Omental fat pad (tissue), 4 donors: ENCODE data around the gene CCR6. TPM values are rescaled to one million over a fixed set of nuclear protein-coding genes. Genes with fewer than 3 reads are reported as not detected.

Experiments
- ATAC-seq: fragments of 150-250 bp; one replicate; pipeline ENCODE4 v1.9.1; 2016; ENCODE audit warnings: mild to moderate bottlenecking, moderate library complexity; ENCODE audit not compliant: low FRiP score
- DNase-seq: peaks from one replicate; pipeline ENCODE4 v3.0.0-alpha.2; 2019; ENCODE audit warnings: low spot score
- total RNA-seq, 4 donors: library from RNA; depleted of rRNA; stranded (reverse); fragments of >200 nt; gene quantifications; one replicate each; pipeline ENCODE4 v1.1.0, GENCODE V29; 2016
- TF ChIP-seq, protein P1 (sequence below), 3 donors: fragments of 450-650 bp; IDR thresholded peaks; one replicate each; pipeline ENCODE4 v1.5.1; 2016 to 2017; ENCODE audit warnings: antibody characterized with exemption in 3 of 3, mild to moderate bottlenecking in 3 of 3, moderate library complexity in 2 of 3

Gene CCR6
- total RNA-seq, 4 donors from 2014 or later, result 0.36 to 1.1 (median 1.1) TPM; not detected in 1

DNA sequence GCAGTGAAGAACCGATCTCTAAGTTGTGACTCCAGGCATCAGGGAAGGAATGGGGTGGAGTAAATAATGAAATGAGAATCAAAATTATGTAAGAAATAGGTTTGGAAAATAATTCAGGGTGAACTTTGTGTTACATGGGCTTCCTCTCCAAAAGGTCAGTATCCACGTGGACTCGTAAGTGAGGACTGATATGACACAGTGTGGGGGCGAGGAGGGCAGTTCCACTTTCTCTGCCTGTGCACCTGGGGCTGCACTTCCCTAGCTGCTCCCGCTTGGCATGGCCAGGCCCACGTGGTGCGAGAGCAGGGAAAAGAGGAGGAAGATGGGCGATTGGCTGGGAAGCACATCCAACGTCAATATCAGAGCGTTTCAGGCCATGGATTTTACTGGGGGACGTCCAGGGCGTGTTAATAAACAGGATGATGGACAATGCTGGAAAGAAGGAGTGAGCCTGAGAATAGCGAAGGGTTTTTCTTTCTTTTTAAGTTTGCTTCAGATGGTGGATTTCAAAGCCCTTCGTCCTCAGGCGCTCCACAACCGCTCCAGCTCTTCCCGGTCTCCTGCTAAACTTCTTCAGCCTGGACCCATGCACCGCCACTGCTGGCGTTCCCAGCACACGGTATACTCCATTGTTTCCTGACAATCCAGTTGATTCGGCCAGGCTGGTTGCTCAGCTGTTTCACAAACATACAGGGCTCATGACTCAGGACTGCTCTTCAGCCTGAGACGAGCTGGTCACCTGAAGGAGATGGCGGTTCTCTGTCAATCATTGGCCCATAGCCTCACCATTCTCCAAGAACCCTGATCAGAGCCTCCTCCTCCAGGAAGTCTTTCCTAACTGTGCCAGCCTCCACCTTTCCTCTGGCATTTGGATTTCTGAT, 11.8 kb downstream of the CCR6 start:
- DNase-seq (no peak), ATAC-seq (no peak)
- TF ChIP-seq, protein P1, sequence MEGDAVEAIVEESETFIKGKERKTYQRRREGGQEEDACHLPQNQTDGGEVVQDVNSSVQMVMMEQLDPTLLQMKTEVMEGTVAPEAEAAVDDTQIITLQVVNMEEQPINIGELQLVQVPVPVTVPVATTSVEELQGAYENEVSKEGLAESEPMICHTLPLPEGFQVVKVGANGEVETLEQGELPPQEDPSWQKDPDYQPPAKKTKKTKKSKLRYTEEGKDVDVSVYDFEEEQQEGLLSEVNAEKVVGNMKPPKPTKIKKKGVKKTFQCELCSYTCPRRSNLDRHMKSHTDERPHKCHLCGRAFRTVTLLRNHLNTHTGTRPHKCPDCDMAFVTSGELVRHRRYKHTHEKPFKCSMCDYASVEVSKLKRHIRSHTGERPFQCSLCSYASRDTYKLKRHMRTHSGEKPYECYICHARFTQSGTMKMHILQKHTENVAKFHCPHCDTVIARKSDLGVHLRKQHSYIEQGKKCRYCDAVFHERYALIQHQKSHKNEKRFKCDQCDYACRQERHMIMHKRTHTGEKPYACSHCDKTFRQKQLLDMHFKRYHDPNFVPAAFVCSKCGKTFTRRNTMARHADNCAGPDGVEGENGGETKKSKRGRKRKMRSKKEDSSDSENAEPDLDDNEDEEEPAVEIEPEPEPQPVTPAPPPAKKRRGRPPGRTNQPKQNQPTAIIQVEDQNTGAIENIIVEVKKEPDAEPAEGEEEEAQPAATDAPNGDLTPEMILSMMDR (IDR thresholded peaks at IDR 0.05), result no peak

DNA sequence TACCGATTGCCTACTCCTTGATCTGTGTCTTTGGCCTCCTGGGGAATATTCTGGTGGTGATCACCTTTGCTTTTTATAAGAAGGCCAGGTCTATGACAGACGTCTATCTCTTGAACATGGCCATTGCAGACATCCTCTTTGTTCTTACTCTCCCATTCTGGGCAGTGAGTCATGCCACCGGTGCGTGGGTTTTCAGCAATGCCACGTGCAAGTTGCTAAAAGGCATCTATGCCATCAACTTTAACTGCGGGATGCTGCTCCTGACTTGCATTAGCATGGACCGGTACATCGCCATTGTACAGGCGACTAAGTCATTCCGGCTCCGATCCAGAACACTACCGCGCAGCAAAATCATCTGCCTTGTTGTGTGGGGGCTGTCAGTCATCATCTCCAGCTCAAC, 13.5 kb downstream of the CCR6 start:
- DNase-seq (no peak), ATAC-seq (no peak)
- TF ChIP-seq, protein P1 (IDR thresholded peaks at IDR 0.05), result no peak

DNA sequence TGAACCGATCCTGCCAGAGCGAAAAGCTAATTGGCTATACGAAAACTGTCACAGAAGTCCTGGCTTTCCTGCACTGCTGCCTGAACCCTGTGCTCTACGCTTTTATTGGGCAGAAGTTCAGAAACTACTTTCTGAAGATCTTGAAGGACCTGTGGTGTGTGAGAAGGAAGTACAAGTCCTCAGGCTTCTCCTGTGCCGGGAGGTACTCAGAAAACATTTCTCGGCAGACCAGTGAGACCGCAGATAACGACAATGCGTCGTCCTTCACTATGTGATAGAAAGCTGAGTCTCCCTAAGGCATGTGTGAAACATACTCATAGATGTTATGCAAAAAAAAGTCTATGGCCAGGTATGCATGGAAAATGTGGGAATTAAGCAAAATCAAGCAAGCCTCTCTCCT, 14.2 kb downstream of the CCR6 start:
- ATAC-seq (no peak), DNase-seq (no peak)
- TF ChIP-seq, protein P1 (IDR thresholded peaks at IDR 0.05), result no peak

DNA sequence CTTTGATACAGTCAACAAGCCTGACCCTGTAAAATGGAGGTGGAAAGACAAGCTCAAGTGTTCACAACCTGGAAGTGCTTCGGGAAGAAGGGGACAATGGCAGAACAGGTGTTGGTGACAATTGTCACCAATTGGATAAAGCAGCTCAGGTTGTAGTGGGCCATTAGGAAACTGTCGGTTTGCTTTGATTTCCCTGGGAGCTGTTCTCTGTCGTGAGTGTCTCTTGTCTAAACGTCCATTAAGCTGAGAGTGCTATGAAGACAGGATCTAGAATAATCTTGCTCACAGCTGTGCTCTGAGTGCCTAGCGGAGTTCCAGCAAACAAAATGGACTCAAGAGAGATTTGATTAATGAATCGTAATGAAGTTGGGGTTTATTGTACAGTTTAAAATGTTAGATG, 15.0 kb downstream of the CCR6 start:
- no peak for DNase-seq
- TF ChIP-seq, protein P1 (IDR thresholded peaks at IDR 0.05), result no peak
- no peak for ATAC-seq

DNA sequence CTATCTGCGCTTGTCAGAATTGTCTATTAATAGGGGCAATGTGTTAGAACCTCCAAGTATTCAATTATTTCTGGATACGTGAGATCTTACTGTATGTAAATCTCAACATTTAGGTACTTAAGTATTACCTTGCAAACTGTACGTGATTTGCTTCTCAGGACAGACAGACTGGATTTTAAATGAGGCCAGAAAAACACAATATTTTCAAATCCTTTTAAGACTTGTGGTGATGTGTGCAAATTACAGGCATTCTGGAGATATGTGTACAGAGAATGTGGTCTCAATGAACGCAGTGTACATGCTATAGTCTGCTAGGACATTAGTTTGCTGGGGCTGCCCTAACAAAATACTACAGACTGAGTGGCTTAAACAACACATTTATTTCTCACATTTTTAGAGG, 16.9 kb downstream of the CCR6 start:
- TF ChIP-seq, protein P1 (IDR thresholded peaks at IDR 0.05), result no peak

DNA sequence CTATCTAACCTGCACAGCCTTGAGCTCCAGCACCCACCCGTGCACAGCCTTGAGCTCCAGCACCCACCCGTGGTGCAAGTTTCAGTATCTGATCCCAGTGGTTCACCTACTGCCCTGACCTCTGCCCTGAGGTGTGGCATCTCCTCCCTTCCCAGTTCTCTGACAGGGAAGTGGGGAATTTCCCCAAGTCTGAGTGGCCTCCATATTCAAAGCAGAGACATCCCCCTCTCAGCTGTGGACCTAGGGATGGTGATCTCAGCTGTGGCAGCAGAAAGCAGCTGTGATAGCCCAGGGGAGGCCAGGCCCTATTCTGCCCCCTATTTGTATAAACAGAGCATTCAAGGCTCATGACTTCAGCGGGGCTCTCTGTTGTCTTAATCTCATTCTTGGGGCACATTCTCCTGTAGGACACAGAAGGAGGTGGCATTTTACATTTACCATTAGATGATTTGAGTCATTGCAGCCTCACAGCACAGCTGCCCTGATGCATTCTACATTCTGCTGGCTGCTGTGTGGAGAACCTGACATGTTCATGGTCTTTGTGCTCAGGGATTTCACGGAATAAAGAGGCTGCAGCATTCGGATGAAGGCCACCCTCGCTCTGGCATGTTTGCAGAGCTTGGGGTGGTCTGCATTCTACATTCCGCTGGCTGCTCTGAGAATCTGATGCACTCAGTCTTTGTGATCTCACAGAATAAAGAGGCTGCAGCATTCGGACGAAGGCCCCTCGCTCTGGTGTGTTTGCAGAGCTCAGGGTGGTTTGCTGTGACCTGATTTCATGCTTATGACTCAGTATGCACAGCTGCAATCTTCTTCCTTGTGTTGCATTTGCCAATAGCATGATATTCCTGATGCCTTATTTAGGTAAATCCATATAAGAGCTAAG, 17.9 kb downstream of the CCR6 start:
- ATAC-seq (no peak), DNase-seq (no peak)
- TF ChIP-seq, protein P1 (IDR thresholded peaks at IDR 0.05), result no peak

More for the DNA sequence above, 16.9 kb downstream of the CCR6 start:
- ATAC-seq (no peak), DNase-seq (no peak)
